Uterus (tissue), 2 donors: ENCODE measurements around the gene ANKRD12.

Experiments
- CTCF ChIP-seq, 4 experiments: fragments of 200-600 bp in 2 of 4; fragments of 450-650 bp in 2 of 4; sonication (generic) in 2 of 4; IDR thresholded peaks; one replicate each; pipeline ENCODE4 v1.5.1; 2016 to 2019; ENCODE audit warnings: antibody characterized with exemption in 4 of 4, mild to moderate bottlenecking in 2 of 4, moderate library complexity in 1 of 4
- POLR2A ChIP-seq, 2 donors: fragments of 450-650 bp; IDR thresholded peaks; one replicate each; pipeline ENCODE4 v1.6.1; 2016; ENCODE audit warnings: antibody characterized with exemption in 2 of 2, mild to moderate bottlenecking in 1 of 2, moderate library complexity in 1 of 2

- TF ChIP-seq POLR2A (IDR thresholded peaks at IDR 0.05) = no peak
- TF ChIP-seq CTCF (IDR thresholded peaks at IDR 0.05) = no peak
Observed at GRCh38 chr18:9221661-9222060, 85.1 kb downstream of the ANKRD12 start.
